Adrenal gland (tissue), 5 donors: ENCODE results near the gene ABHD11.

Source experiments
- POLR2A ChIP-seq, 2 donors: fragments of 450-650 bp; IDR thresholded peaks; one replicate each; pipeline ENCODE4 v1.6.1; 2017; ENCODE audit warnings: antibody characterized with exemption in 2 of 2, mild to moderate bottlenecking in 2 of 2, moderate library complexity in 1 of 2
- TF ChIP-seq, protein P1 (sequence below), 6 experiments: fragments of 450-650 bp in 4 of 6; fragments of 200-600 bp in 2 of 6; sonication (generic) in 1 of 6; IDR thresholded peaks; 1 replicate in 5 of 6; 2 replicates in 1 of 6; pipeline versions ENCODE4 v1.5.1 to v1.8.0; 2016 to 2021; ENCODE audit warnings: antibody characterized with exemption in 6 of 6, mild to moderate bottlenecking in 2 of 6, moderate library complexity in 1 of 6
- donor health status: DM: no; HTN: no; CAD: no.

GRCh38 chr7:73727952-73728351 is 10.7 kb downstream of the ABHD11 start:
- TF ChIP-seq, protein P1, sequence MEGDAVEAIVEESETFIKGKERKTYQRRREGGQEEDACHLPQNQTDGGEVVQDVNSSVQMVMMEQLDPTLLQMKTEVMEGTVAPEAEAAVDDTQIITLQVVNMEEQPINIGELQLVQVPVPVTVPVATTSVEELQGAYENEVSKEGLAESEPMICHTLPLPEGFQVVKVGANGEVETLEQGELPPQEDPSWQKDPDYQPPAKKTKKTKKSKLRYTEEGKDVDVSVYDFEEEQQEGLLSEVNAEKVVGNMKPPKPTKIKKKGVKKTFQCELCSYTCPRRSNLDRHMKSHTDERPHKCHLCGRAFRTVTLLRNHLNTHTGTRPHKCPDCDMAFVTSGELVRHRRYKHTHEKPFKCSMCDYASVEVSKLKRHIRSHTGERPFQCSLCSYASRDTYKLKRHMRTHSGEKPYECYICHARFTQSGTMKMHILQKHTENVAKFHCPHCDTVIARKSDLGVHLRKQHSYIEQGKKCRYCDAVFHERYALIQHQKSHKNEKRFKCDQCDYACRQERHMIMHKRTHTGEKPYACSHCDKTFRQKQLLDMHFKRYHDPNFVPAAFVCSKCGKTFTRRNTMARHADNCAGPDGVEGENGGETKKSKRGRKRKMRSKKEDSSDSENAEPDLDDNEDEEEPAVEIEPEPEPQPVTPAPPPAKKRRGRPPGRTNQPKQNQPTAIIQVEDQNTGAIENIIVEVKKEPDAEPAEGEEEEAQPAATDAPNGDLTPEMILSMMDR (IDR thresholded peaks at IDR 0.05), result no peak
- no peak for TF ChIP-seq POLR2A (IDR thresholded peaks at IDR 0.05)
